Activated B cell treated with CpG ODN at 0.5 μM for 24 hours (primary cell): ENCODE measurements around the gene RAPGEF6. TPM values are rescaled to one million over a fixed set of nuclear protein-coding genes. Genes with fewer than 3 reads are reported as not detected.

Experiments
- ATAC-seq: fragments of 200-7000 bp; cut with Tn5 transposase; one replicate; pipeline ENCODE4 v1.10.0; 2021; ENCODE audit warnings: low read depth, mild to moderate bottlenecking, moderate library complexity
- CTCF ChIA-PET: fragments of 350-600 bp; sonication (Branson Sonifier 250); formaldehyde crosslinking; loops from one replicate; lab custom pipeline; 2021; ENCODE audit warnings: antibody characterized with exemption; lab: Charles Lee
- POLR2A ChIA-PET: fragments of 350-600 bp; sonication (Branson Sonifier 250); formaldehyde crosslinking; loops from one replicate; lab custom pipeline; 2021; ENCODE audit warnings: antibody characterized with exemption; lab: Charles Lee
- DNase-seq: peaks from one replicate; pipeline ENCODE4 v3.0.0; 2022
- H3K27ac Mint-ChIP-seq: one replicate; pipeline ENCODE4 v1.8.0; 2020; ENCODE audit warnings: mixed read lengths
- H3K27me3 Mint-ChIP-seq: one replicate; pipeline ENCODE4 v1.8.0; 2021; ENCODE audit warnings: mixed read lengths
- H3K36me3 Mint-ChIP-seq: one replicate; pipeline ENCODE4 v1.8.0; 2021; ENCODE audit warnings: low read depth, mixed read lengths
- H3K4me1 Mint-ChIP-seq: one replicate; pipeline ENCODE4 v1.8.0; 2021; ENCODE audit warnings: mixed read lengths
- H3K4me3 Mint-ChIP-seq: one replicate; pipeline ENCODE4 v1.8.0; 2020; ENCODE audit warnings: mild to moderate bottlenecking, mixed read lengths
- H3K9me3 Mint-ChIP-seq: one replicate; pipeline ENCODE4 v1.8.0; 2020; ENCODE audit warnings: mixed read lengths
- CTCF ChIP-seq: fragments of 200-600 bp; IDR thresholded peaks from one replicate; pipeline ENCODE4 v1.8.0; 2022; ENCODE audit warnings: antibody characterized with exemption, mild to moderate bottlenecking
- intact Hi-C: fragments of 100-400 bp; cut with micrococcal nuclease; formaldehyde crosslinking; loops from one replicate; pipeline ENCODE4 v1.15.1; 2024
- total RNA-seq: library from RNA; stranded (reverse); gene quantifications from 2 replicates; pipeline ENCODE4 v1.2.3, GENCODE V29; 2022

Gene RAPGEF6
- total RNA-seq, 1 donor from 2014 or later = 45.1 TPM

- ChIA-PET POLR2A (interaction anchor here (0.6 to 1.3 kb wide), 7 partner anchors 12 to 722 kb away, joined by 3 to 7 read pairs (median 4); partner anchors contain the start of genes CDC42SE2 and HINT1), CTCF (no interaction called here)
- Mint-ChIP-seq H3K9me3 (no peaks in the 10 kb centered on the region), H3K4me1 (peaks cover 71% of the 10 kb centered on the region), H3K27ac (peak overlapping the region; percentile 88), H3K36me3 (peaks cover 85% of the 10 kb centered on the region), H3K27me3 (no peaks in the 10 kb centered on the region), H3K4me3 (peak overlapping the region; percentile 73)
- intact Hi-C loops = loop anchor here (1.0 kb wide), 5 partner anchors 12 to 230 kb away; partner anchors contain the start of gene LYRM7
- DNase-seq (no peak), ATAC-seq (peak; percentile 93)
- TF ChIP-seq CTCF = no peak
Observed at GRCh38 chr5:131394128-131394527, 240.9 kb downstream of the RAPGEF6 start.

- CTCF ChIA-PET = interaction anchor here (1.8 kb wide), 1 partner anchor 128 kb away, joined by 4 read pairs; no protein-coding TSS in a partner anchor
- H3K4me3 Mint-ChIP-seq = peak overlapping the region; percentile 73
- ATAC-seq (no peak), DNase-seq (no peak)
- POLR2A ChIA-PET = interaction anchor here (1.0 to 1.3 kb wide), 4 partner anchors 11 to 228 kb away, joined by 3 to 6 read pairs (median 4); partner anchors contain the start of genes CDC42SE2 and HINT1
- H3K9me3 Mint-ChIP-seq = no peaks in the 10 kb centered on the region
- intact Hi-C loops = no loop called here
- no peak for TF ChIP-seq CTCF
- H3K27me3 Mint-ChIP-seq = no peaks in the 10 kb centered on the region
- H3K27ac Mint-ChIP-seq = peak overlapping the region; percentile 88
- peaks cover 83% of the 10 kb centered on the region for H3K36me3 Mint-ChIP-seq
- peaks cover 69% of the 10 kb centered on the region for H3K4me1 Mint-ChIP-seq
Observed at GRCh38 chr5:131393498-131393968, 241.5 kb downstream of the RAPGEF6 start.

GRCh38 chr5:131392466-131393095, 242.4 kb downstream of the RAPGEF6 start:
- DNase-seq = no peak
- peaks cover 65% of the 10 kb centered on the region for H3K4me1 Mint-ChIP-seq
- TF ChIP-seq CTCF = no peak
- intact Hi-C loops = no loop called here
- ChIA-PET CTCF (interaction anchor here (0.9 to 1.8 kb wide), 2 partner anchors 10 to 127 kb away, joined by 4 read pairs; no protein-coding TSS in a partner anchor), POLR2A (no interaction called here)
- peak overlapping the region; percentile 88 for H3K27ac Mint-ChIP-seq
- H3K36me3 Mint-ChIP-seq = peaks cover 80% of the 10 kb centered on the region
- H3K27me3 Mint-ChIP-seq = no peaks in the 10 kb centered on the region
- no peaks in the 10 kb centered on the region for H3K9me3 Mint-ChIP-seq
- ATAC-seq = no peak
- no peak overlapping the region for H3K4me3 Mint-ChIP-seq

GRCh38 chr5:131389869-131390265, 245.2 kb downstream of the RAPGEF6 start:
- no peaks in the 10 kb centered on the region for H3K9me3 Mint-ChIP-seq
- H3K4me1 Mint-ChIP-seq = peaks cover 41% of the 10 kb centered on the region
- DNase-seq = no peak
- ATAC-seq = no peak
- H3K27me3 Mint-ChIP-seq = no peaks in the 10 kb centered on the region
- H3K27ac Mint-ChIP-seq = peak overlapping the region; percentile 41
- intact Hi-C loops = no loop called here
- ChIA-PET CTCF (no interaction called here), POLR2A (no interaction called here)
- H3K4me3 Mint-ChIP-seq = no peak overlapping the region
- peaks cover 84% of the 10 kb centered on the region for H3K36me3 Mint-ChIP-seq
- no peak for TF ChIP-seq CTCF

- H3K9me3 Mint-ChIP-seq = no peaks in the 10 kb centered on the region
- DNase-seq (no peak), ATAC-seq (no peak)
- TF ChIP-seq CTCF = no peak
- ChIA-PET POLR2A (no interaction called here), CTCF (no interaction called here)
- H3K4me3 Mint-ChIP-seq = no peak overlapping the region
- H3K27me3 Mint-ChIP-seq = no peaks in the 10 kb centered on the region
- peaks cover 83% of the 10 kb centered on the region for H3K36me3 Mint-ChIP-seq
- intact Hi-C loops = no loop called here
- peak overlapping the region; percentile 72 for H3K27ac Mint-ChIP-seq
- peaks cover 41% of the 10 kb centered on the region for H3K4me1 Mint-ChIP-seq
Observed at GRCh38 chr5:131389096-131389868, 245.7 kb downstream of the RAPGEF6 start.
